Measurements from ENCODE around the gene OR7A17. TPM values are rescaled to one million over a fixed set of nuclear protein-coding genes. Genes with fewer than 3 reads are reported as not detected.

The OR7A17 gene
- total RNA-seq, 1 donor from 2014 or later = not detected

DNA sequence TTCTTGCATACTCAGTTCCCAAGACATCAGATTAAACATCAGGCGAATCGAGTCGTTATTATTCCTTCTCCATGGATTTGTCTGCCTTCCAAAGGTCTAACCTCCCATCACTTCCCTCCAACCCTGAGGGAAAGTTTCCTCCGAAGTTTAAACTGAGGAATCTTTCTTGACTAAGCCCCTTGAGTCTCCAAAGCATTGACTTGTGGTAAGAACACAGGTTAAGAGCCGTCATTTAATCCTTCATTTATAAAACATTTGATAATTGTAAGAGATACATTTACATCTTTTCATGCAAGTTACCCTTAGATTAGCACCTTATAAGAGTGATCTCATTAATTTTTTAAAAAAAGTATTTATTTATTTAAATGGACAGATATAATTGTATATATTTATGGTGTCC lies 37.1 kb downstream of the OR7A17 start, which contains the start of gene OR7A10:
OR7A10 (minus strand) TSS at position 101 of the 400 bp plus-strand sequence. CDS start 7,045 bp downstream, outside the sequence.
- H3K27ac ChIP-seq (replicated peaks) = no peak within 1 kb of the TSS
- H3K4me1 ChIP-seq = no peaks in the 10 kb centered on the region
- TF ChIP-seq, protein P1, sequence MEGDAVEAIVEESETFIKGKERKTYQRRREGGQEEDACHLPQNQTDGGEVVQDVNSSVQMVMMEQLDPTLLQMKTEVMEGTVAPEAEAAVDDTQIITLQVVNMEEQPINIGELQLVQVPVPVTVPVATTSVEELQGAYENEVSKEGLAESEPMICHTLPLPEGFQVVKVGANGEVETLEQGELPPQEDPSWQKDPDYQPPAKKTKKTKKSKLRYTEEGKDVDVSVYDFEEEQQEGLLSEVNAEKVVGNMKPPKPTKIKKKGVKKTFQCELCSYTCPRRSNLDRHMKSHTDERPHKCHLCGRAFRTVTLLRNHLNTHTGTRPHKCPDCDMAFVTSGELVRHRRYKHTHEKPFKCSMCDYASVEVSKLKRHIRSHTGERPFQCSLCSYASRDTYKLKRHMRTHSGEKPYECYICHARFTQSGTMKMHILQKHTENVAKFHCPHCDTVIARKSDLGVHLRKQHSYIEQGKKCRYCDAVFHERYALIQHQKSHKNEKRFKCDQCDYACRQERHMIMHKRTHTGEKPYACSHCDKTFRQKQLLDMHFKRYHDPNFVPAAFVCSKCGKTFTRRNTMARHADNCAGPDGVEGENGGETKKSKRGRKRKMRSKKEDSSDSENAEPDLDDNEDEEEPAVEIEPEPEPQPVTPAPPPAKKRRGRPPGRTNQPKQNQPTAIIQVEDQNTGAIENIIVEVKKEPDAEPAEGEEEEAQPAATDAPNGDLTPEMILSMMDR (IDR thresholded peaks at IDR 0.05; ENCODE audit: borderline replicate concordance) = no peak
- no peak for DNase-seq
- H3K4me3 ChIP-seq = no peak within 1 kb of the TSS
- H3K9me3 ChIP-seq (replicated peaks) = no peaks in the 10 kb centered on the region
- H3K36me3 ChIP-seq = no peaks in the 10 kb centered on the region
- intact Hi-C loops (cut with micrococcal nuclease) = no loop called here
- peaks cover 56% of the 10 kb centered on the region for H3K27me3 ChIP-seq (ENCODE audit: low read depth)

GRCh38 chr19:14843578-14843977 lies 42.4 kb downstream of the OR7A17 start:
- no peak overlapping the region for H3K4me3 ChIP-seq
- no peaks in the 10 kb centered on the region for H3K36me3 ChIP-seq
- no peaks in the 10 kb centered on the region for H3K4me1 ChIP-seq
- DNase-seq = no peak
- TF ChIP-seq, protein P1 (IDR thresholded peaks at IDR 0.05; ENCODE audit: borderline replicate concordance) = no peak
- H3K27ac ChIP-seq (replicated peaks) = no peak overlapping the region
- H3K9me3 ChIP-seq (replicated peaks) = peaks cover 10% of the 10 kb centered on the region
- H3K27me3 ChIP-seq (ENCODE audit: low read depth) = peaks cover 40% of the 10 kb centered on the region
- intact Hi-C loops (cut with micrococcal nuclease) = no loop called here

DNA sequence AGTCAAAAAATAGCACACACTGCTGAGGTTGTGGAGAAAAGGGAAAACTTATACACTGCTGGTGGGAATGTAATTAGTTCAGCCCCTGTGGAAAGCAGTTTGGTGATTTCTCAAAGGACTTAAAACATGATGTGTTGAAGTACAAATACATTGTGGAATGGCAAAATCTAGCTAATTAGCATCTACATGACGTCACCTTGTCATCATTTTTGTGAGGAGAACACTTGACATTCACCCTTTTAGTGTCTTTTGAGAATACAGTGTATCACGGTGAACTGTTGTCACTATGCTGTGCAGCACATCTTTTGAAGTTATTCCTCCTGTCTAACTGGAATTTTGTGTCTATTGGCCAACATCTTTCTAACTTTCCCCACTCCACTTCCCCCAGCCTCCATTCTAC lies 42.8 kb downstream of the OR7A17 start:
- no peak for DNase-seq
- Histone ChIP-seq H3K27me3 (ENCODE audit: low read depth) (peaks cover 40% of the 10 kb centered on the region), H3K4me3 (no peak overlapping the region), H3K27ac (replicated peaks) (no peak overlapping the region), H3K4me1 (no peaks in the 10 kb centered on the region), H3K9me3 (replicated peaks) (peaks cover 10% of the 10 kb centered on the region), H3K36me3 (no peaks in the 10 kb centered on the region)
- TF ChIP-seq, protein P1 (IDR thresholded peaks at IDR 0.05; ENCODE audit: borderline replicate concordance) = no peak
- intact Hi-C loops (cut with micrococcal nuclease) = no loop called here

GRCh38 chr19:14840206-14840605 lies 45.7 kb downstream of the OR7A17 start:
- no peak for DNase-seq
- no peaks in the 10 kb centered on the region for H3K36me3 ChIP-seq
- H3K9me3 ChIP-seq (replicated peaks) = peaks cover 10% of the 10 kb centered on the region
- no peak overlapping the region for H3K4me3 ChIP-seq
- no peak overlapping the region for H3K27ac ChIP-seq (replicated peaks)
- intact Hi-C loops (cut with micrococcal nuclease) = no loop called here
- TF ChIP-seq, protein P1 (IDR thresholded peaks at IDR 0.05; ENCODE audit: borderline replicate concordance) = no peak
- no peaks in the 10 kb centered on the region for H3K4me1 ChIP-seq
- H3K27me3 ChIP-seq (ENCODE audit: low read depth) = peaks cover 29% of the 10 kb centered on the region

DNA sequence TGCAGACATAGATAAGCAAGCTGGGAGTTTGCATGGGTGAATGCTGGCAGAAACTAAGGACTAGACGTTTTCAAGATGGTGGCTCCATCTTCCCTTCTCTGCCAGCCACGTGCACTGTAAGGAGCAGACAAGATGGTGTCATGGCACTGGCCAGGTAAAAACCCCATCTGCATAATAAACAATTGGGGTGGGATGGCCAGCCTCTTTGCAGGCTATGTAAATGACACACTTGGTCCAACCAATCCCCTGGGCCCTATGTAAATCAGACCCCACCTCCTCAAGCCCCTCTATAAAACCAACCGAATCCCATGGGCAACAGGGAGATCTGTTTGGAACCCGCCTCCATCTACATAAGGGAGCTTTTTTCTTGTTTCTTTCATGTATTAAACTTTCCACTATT lies 48.5 kb downstream of the OR7A17 start:
- DNase-seq = no peak
- peaks cover 10% of the 10 kb centered on the region for H3K9me3 ChIP-seq (replicated peaks)
- no peak overlapping the region for H3K4me3 ChIP-seq

More for the DNA sequence above, 48.5 kb downstream of the OR7A17 start:
- TF ChIP-seq, protein P1 (IDR thresholded peaks at IDR 0.05; ENCODE audit: borderline replicate concordance) = no peak
- Histone ChIP-seq H3K27ac (replicated peaks) (no peak overlapping the region), H3K36me3 (no peaks in the 10 kb centered on the region), H3K27me3 (ENCODE audit: low read depth) (peaks cover 23% of the 10 kb centered on the region), H3K4me1 (no peaks in the 10 kb centered on the region)
- intact Hi-C loops (cut with micrococcal nuclease) = no loop called here
